AG09309 (cell line): ENCODE results near the gene GNG11.
A peak's percentile ranks its signal among the peaks of the same experiment; 100 is the strongest.
"Not testable (repeated sequence)": the region's sequence is repeated elsewhere in the genome, so short reads cannot be mapped to it uniquely, and the experiment has no call there.

Experiments
- DNase-seq: peaks from one replicate; pipeline ENCODE4 v3.0.0-alpha.2; 2010; ENCODE audit warnings: low read depth
- H3K4me3 ChIP-seq: 2 replicates; pipeline ENCODE4 v1.5.1; 2011; ENCODE audit warnings: mild to moderate bottlenecking, low read depth, low read length, moderate library complexity; ENCODE audit not compliant: control insufficient read depth
- CTCF ChIP-seq: IDR thresholded peaks from 2 replicates; pipeline ENCODE4 v1.5.1; 2011; ENCODE audit warnings: mild to moderate bottlenecking, low read depth, low read length, inconsistent platforms; ENCODE audit not compliant: insufficient read depth, control insufficient read depth; ENCODE audit errors: missing control alignments

Gene GNG11

GRCh38 chr7:93894966-93895640, 26.4 kb upstream of the GNG11 start:
- DNase-seq, result no peak
- TF ChIP-seq CTCF, result no peak

GRCh38 chr7:93895859-93896600, 25.5 kb upstream of the GNG11 start:
- H3K4me3 ChIP-seq, result no peak overlapping the region
- TF ChIP-seq CTCF, result no peak
- no peak for DNase-seq

More at GRCh38 chr7:93894966-93895640, 26.4 kb upstream of the GNG11 start:
- H3K4me3 ChIP-seq, result no peak overlapping the region

GRCh38 chr7:93897680-93898079, 23.9 kb upstream of the GNG11 start:
- TF ChIP-seq CTCF, result no peak
- no peak for DNase-seq
- H3K4me3 ChIP-seq, result no peak overlapping the region

GRCh38 chr7:93902777-93903423, 18.6 kb upstream of the GNG11 start:
- no peak overlapping the region for H3K4me3 ChIP-seq
- TF ChIP-seq CTCF, result peak; percentile 85
- no peak for DNase-seq

GRCh38 chr7:93906267-93906666, 15.3 kb upstream of the GNG11 start, which contains the start of gene GNGT1:
GNGT1 (plus strand) TSS chr7:93906567; CDS start chr7:93906747, 180 bp downstream.
- DNase-seq, result no peak
- no peak for TF ChIP-seq CTCF
- H3K4me3 ChIP-seq, result no peak within 1 kb of the TSS

- DNase-seq, result no peak
- H3K4me3 ChIP-seq, result no peak overlapping the region
- no peak for TF ChIP-seq CTCF
Observed at GRCh38 chr7:93910076-93910994, 11.2 kb upstream of the GNG11 start.

GRCh38 chr7:93911242-93911641, 10.3 kb upstream of the GNG11 start:
- not testable (repeated sequence) for H3K4me3 ChIP-seq, DNase-seq

- H3K4me3 ChIP-seq, DNase-seq: not testable (repeated sequence)
Observed at GRCh38 chr7:93911661-93912060, 9.9 kb upstream of the GNG11 start.
